ENCODE results near the gene ANK3. TPM values are rescaled to one million over a fixed set of nuclear protein-coding genes. Genes with fewer than 3 reads are reported as not detected.

The ANK3 gene
- total and polyA plus RNA-seq, 3 donors from 2014 or later, result 23.5 to 39.9 (median 38.6) TPM

- WGBS, 2 donors, result 79 to 95% methylated on average over 1 of the region's 1 CpG
- no peak for DNase-seq
- TF ChIP-seq, protein P1, sequence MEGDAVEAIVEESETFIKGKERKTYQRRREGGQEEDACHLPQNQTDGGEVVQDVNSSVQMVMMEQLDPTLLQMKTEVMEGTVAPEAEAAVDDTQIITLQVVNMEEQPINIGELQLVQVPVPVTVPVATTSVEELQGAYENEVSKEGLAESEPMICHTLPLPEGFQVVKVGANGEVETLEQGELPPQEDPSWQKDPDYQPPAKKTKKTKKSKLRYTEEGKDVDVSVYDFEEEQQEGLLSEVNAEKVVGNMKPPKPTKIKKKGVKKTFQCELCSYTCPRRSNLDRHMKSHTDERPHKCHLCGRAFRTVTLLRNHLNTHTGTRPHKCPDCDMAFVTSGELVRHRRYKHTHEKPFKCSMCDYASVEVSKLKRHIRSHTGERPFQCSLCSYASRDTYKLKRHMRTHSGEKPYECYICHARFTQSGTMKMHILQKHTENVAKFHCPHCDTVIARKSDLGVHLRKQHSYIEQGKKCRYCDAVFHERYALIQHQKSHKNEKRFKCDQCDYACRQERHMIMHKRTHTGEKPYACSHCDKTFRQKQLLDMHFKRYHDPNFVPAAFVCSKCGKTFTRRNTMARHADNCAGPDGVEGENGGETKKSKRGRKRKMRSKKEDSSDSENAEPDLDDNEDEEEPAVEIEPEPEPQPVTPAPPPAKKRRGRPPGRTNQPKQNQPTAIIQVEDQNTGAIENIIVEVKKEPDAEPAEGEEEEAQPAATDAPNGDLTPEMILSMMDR (IDR thresholded peaks at IDR 0.05), result no peak
- TF ChIP-seq POLR2A (IDR thresholded peaks at IDR 0.05), result no peak
- H3K4me3 ChIP-seq, result no peak overlapping the region
- H3K27ac ChIP-seq, result no peak overlapping the region
- H3K36me3 ChIP-seq (ENCODE audit: low read depth, missing control alignments), result no peaks in the 10 kb centered on the region
- intact Hi-C loops (cut with DNase I; ENCODE audit: low total_unique reads), result no loop called here
- H3K4me1 ChIP-seq, result no peaks in the 10 kb centered on the region
- no peaks in the 10 kb centered on the region for H3K27me3 ChIP-seq
- H3K9me3 ChIP-seq, result no peaks in the 10 kb centered on the region
These were observed 409.3 kb downstream of the ANK3 start for GRCh38 chr10:59980356-59980755.

GRCh38 chr10:59977486-59977885, 412.2 kb downstream of the ANK3 start:
- no peak for TF ChIP-seq POLR2A (IDR thresholded peaks at IDR 0.05)
- TF ChIP-seq, protein P1 (IDR thresholded peaks at IDR 0.05), result no peak
- H3K27me3 ChIP-seq, result no peaks in the 10 kb centered on the region
- H3K27ac ChIP-seq, result no peak overlapping the region
- no peaks in the 10 kb centered on the region for H3K36me3 ChIP-seq (ENCODE audit: low read depth, missing control alignments)
- no peaks in the 10 kb centered on the region for H3K9me3 ChIP-seq
- H3K4me3 ChIP-seq, result no peak overlapping the region
- H3K4me1 ChIP-seq, result no peaks in the 10 kb centered on the region
- intact Hi-C loops (cut with DNase I; ENCODE audit: low total_unique reads), result no loop called here
- DNase-seq, result no peak

DNA sequence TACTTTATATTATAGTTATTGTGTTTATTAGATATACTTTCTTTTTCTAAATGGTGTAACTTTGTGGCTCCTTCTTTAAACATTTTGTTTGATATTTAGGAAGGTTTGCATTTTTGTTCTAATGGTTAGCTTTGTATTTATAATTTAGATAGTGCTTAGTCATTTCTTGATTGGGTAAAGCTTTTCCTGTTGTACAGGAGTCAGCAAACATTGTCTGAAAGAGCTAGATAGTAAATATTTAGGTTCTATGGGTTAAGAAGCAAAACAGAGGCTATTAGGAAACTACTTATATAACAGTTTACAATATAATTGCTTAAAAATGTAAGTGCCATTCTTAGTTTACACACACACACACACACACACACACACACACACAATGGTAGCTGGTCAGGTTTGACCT, 412.8 kb downstream of the ANK3 start:
- H3K4me1 ChIP-seq, result no peaks in the 10 kb centered on the region
- H3K4me3 ChIP-seq, result no peak overlapping the region
- no peak for TF ChIP-seq POLR2A (IDR thresholded peaks at IDR 0.05)
- TF ChIP-seq, protein P1 (IDR thresholded peaks at IDR 0.05), result no peak
- H3K36me3 ChIP-seq (ENCODE audit: low read depth, missing control alignments), result no peaks in the 10 kb centered on the region
- no peaks in the 10 kb centered on the region for H3K9me3 ChIP-seq
- H3K27me3 ChIP-seq, result no peaks in the 10 kb centered on the region
- no peak overlapping the region for H3K27ac ChIP-seq
- DNase-seq, result no peak
- intact Hi-C loops (cut with DNase I; ENCODE audit: low total_unique reads), result no loop called here

Small RNA genes within 50 kb of the gene (small RNA-seq; reads per million reads assigned to genes)
- 0 reads per million in 2 donors for gene RF00019

Measured in testis (tissue), 3 donors.